GM19395 (cell line): ENCODE data around the gene DENND1A.

ENCODE experiments used
- ATAC-seq: cut with Tn5 transposase; IDR thresholded peaks from one replicate; pipeline ENCODE4 v1.9.1; 2021; ENCODE audit warnings: mild to moderate bottlenecking, moderate library complexity; ENCODE audit not compliant: unreplicated experiment

Gene DENND1A

GRCh38 chr9:123597876-123598556 is 331.9 kb downstream of the DENND1A start:
- ATAC-seq, result no peak

GRCh38 chr9:123597048-123597447 is 332.9 kb downstream of the DENND1A start:
- no peak for ATAC-seq

- ATAC-seq, result no peak
Measured at GRCh38 chr9:123591283-123591682, 338.6 kb downstream of the DENND1A start.

- no peak for ATAC-seq
Measured at GRCh38 chr9:123590499-123590898, 339.4 kb downstream of the DENND1A start.

- ATAC-seq, result no peak
Measured at GRCh38 chr9:123589361-123590239, 340.3 kb downstream of the DENND1A start.

GRCh38 chr9:123586275-123586674 is 343.7 kb downstream of the DENND1A start:
- ATAC-seq, result no peak

- no peak for ATAC-seq
Measured at GRCh38 chr9:123584202-123585176, 345.4 kb downstream of the DENND1A start.

- ATAC-seq, result no peak
Measured at GRCh38 chr9:123583646-123584045, 346.3 kb downstream of the DENND1A start.

GRCh38 chr9:123571240-123571639 is 358.7 kb downstream of the DENND1A start:
- ATAC-seq, result no peak

- no peak for ATAC-seq
Measured at GRCh38 chr9:123568691-123569688, 360.9 kb downstream of the DENND1A start.

GRCh38 chr9:123567013-123567412 is 362.9 kb downstream of the DENND1A start:
- no peak for ATAC-seq

GRCh38 chr9:123564652-123565051 is 365.3 kb downstream of the DENND1A start:
- no peak for ATAC-seq

- ATAC-seq, result no peak
Measured at GRCh38 chr9:123562844-123563346, 367.0 kb downstream of the DENND1A start.

- ATAC-seq, result no peak
Measured at GRCh38 chr9:123561046-123561445, 368.9 kb downstream of the DENND1A start.

GRCh38 chr9:123556464-123557435 is 373.2 kb downstream of the DENND1A start:
- no peak for ATAC-seq

GRCh38 chr9:123555646-123556045 is 374.3 kb downstream of the DENND1A start:
- ATAC-seq, result no peak

GRCh38 chr9:123552530-123552929 is 377.4 kb downstream of the DENND1A start:
- no peak for ATAC-seq

- no peak for ATAC-seq
Measured at GRCh38 chr9:123551734-123552133, 378.2 kb downstream of the DENND1A start.
